GM18873 (cell line): ENCODE results near the gene CLRN2.
"Not testable (repeated sequence)": the region's sequence is repeated elsewhere in the genome, so short reads cannot be mapped to it uniquely, and the experiment has no call there.

Source experiments
- ATAC-seq: cut with Tn5 transposase; IDR thresholded peaks from one replicate; pipeline ENCODE4 v1.9.1; 2021; ENCODE audit warnings: mild to moderate bottlenecking, moderate library complexity, moderate number of reproducible peaks; ENCODE audit not compliant: unreplicated experiment, low FRiP score

The CLRN2 gene

GRCh38 chr4:17502756-17503155 is 12.2 kb upstream of the CLRN2 start:
- no peak for ATAC-seq

GRCh38 chr4:17504081-17504480 is 10.9 kb upstream of the CLRN2 start:
- ATAC-seq = no peak

GRCh38 chr4:17510582-17510981 is 4.4 kb upstream of the CLRN2 start:
- no peak for ATAC-seq

GRCh38 chr4:17511051-17511450 is 3.9 kb upstream of the CLRN2 start:
- no peak for ATAC-seq

- peak; percentile 35 for ATAC-seq
Measured at GRCh38 chr4:17511509-17511949, 3.4 kb upstream of the CLRN2 start.

- peak; percentile 97 for ATAC-seq
Measured at GRCh38 chr4:17511950-17512795, 2.8 kb upstream of the CLRN2 start, which contains the start of gene QDPR. Gene QDPR, minus strand, starts transcription at chr4:17512090. Its CDS starts 36 bp downstream, at chr4:17512054.

- no peak for ATAC-seq
Measured at GRCh38 chr4:17512973-17513665, 1.8 kb upstream of the CLRN2 start.

GRCh38 chr4:17515445-17516407 is 761 bp downstream of the CLRN2 start:
- no peak for ATAC-seq

GRCh38 chr4:17516980-17517379 is 2.0 kb downstream of the CLRN2 start:
- ATAC-seq = no peak

- ATAC-seq = no peak
Measured at GRCh38 chr4:17517664-17518063, 2.7 kb downstream of the CLRN2 start.

- no peak for ATAC-seq
Measured at GRCh38 chr4:17521595-17521994, 6.6 kb downstream of the CLRN2 start.

- no peak for ATAC-seq
Measured at GRCh38 chr4:17523662-17524061, 8.7 kb downstream of the CLRN2 start.

GRCh38 chr4:17526695-17527477 is 11.9 kb downstream of the CLRN2 start:
- ATAC-seq = no peak

- ATAC-seq = no peak
Measured at GRCh38 chr4:17528551-17529165, 13.7 kb downstream of the CLRN2 start.

GRCh38 chr4:17531538-17532285 is 16.7 kb downstream of the CLRN2 start:
- ATAC-seq = no peak

- ATAC-seq = no peak
Measured at GRCh38 chr4:17534705-17535104, 19.7 kb downstream of the CLRN2 start.

GRCh38 chr4:17535242-17535641 is 20.3 kb downstream of the CLRN2 start:
- no peak for ATAC-seq

- ATAC-seq = no peak
Measured at GRCh38 chr4:17535906-17536305, 20.9 kb downstream of the CLRN2 start.

- not testable (repeated sequence) for ATAC-seq
Measured at GRCh38 chr4:17537060-17537459, 22.1 kb downstream of the CLRN2 start.
